Mesendoderm (in vitro differentiated cells): ENCODE measurements around the gene NOB1.

Experiments used
- DNase-seq: peaks from one replicate; pipeline ENCODE4 v3.0.0; 2013
- H2AK5ac ChIP-seq: 2 replicates; pipeline ENCODE4 v1.6.1; 2013; ENCODE audit warnings: low read length, inconsistent platforms
- H2BK120ac ChIP-seq: 2 replicates; pipeline ENCODE4 v1.6.1; 2013; ENCODE audit warnings: low read depth, mild to moderate bottlenecking, low read length, moderate library complexity, mixed read lengths
- H2BK15ac ChIP-seq: replicated peaks from 2 replicates; pipeline ENCODE4 v1.6.1; 2013; ENCODE audit warnings: low read depth, mild to moderate bottlenecking, moderate library complexity
- H2BK5ac ChIP-seq: 2 replicates; pipeline ENCODE4 v1.6.1; 2013; ENCODE audit warnings: low read length, inconsistent platforms
- H3K18ac ChIP-seq: 2 replicates; pipeline ENCODE4 v1.6.1; 2013; ENCODE audit warnings: mild to moderate bottlenecking, low read length, mixed read lengths
- H3K23ac ChIP-seq: one replicate; pipeline ENCODE4 v1.6.1; 2013; ENCODE audit warnings: low read length
- H3K27ac ChIP-seq: 2 replicates; pipeline ENCODE4 v1.5.1; 2013; ENCODE audit warnings: low read depth, mild to moderate bottlenecking, inconsistent platforms, low read length, moderate library complexity
- H3K27me3 ChIP-seq: 2 replicates; pipeline ENCODE4 v1.6.1; 2013; ENCODE audit warnings: low read length, control low read depth, mild to moderate bottlenecking, inconsistent platforms; ENCODE audit not compliant: insufficient read depth, poor library complexity
- H3K36me3 ChIP-seq: 2 replicates; pipeline ENCODE4 v1.6.1; 2013; ENCODE audit warnings: low read length, inconsistent platforms; ENCODE audit not compliant: control insufficient read depth, insufficient read depth
- H3K4ac ChIP-seq: one replicate; pipeline ENCODE4 v1.6.1; 2013; ENCODE audit warnings: low read depth, mild to moderate bottlenecking, low read length, moderate library complexity
- H3K4me1 ChIP-seq: 2 replicates; pipeline ENCODE4 v1.6.1; 2013; ENCODE audit warnings: low read depth, low read length, inconsistent platforms; ENCODE audit not compliant: control insufficient read depth
- H3K4me2 ChIP-seq: 2 replicates; pipeline ENCODE4 v1.6.1; 2013; ENCODE audit warnings: low read length
- H3K4me3 ChIP-seq: 2 replicates; pipeline ENCODE4 v1.5.1; 2013; ENCODE audit warnings: mild to moderate bottlenecking, low read length
- H3K56ac ChIP-seq: one replicate; pipeline ENCODE4 v1.6.1; 2013; ENCODE audit warnings: low read length
- H3K79me1 ChIP-seq: 2 replicates; pipeline ENCODE4 v1.6.1; 2013; ENCODE audit warnings: low read length, inconsistent platforms
- H3K79me2 ChIP-seq: 2 replicates; pipeline ENCODE4 v1.6.1; 2013; ENCODE audit warnings: mild to moderate bottlenecking, low read length; ENCODE audit not compliant: control insufficient read depth, insufficient read depth
- H3K9ac ChIP-seq: 2 replicates; pipeline ENCODE4 v1.6.1; 2013; ENCODE audit warnings: low read length, inconsistent platforms
- H4K5ac ChIP-seq: one replicate; pipeline ENCODE4 v1.6.1; 2013; ENCODE audit warnings: low read length
- H4K8ac ChIP-seq: one replicate; pipeline ENCODE4 v1.6.1; 2013; ENCODE audit warnings: low read depth, mild to moderate bottlenecking, control low read depth, low read length, moderate library complexity
- WGBS: extraction: QIAGEN DNeasy Blood & Tissue Kit; methylation state at CpG from one replicate; pipeline ENCODE4 v1.1.7; 2013; ENCODE audit warnings: low lambda C conversion rate, missing lambda C conversion rate; ENCODE audit not compliant: insufficient coverage; ENCODE audit errors: extremely low coverage; 5-methylcytosine and 5-hydroxymethylcytosine counted together

NOB1 gene

DNA sequence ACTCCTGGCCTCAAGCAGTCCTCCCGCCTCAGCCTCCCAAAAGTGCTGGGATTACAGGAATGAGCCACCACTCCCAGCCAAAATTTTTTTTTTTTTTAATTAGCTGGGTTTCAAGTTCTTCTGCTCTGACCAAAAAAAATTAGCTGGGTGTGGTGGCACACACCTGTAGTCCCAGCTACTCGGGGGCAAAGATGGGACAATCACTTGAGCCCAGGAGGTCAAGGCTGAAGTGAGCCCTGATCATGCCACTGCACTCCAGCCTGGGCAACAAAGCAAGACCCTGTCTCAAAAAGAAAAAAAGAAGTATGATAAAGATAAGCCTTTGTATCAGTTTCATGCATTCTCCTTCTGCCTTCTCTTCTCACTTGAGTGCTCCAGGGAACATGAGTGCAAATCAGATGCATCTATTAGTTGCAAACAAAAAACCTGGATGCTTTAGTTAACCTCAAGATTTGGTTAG, 30.3 kb downstream of the NOB1 start:
- Histone ChIP-seq H4K8ac (no peak overlapping the region), H3K79me1 (no peaks in the 10 kb centered on the region), H3K4ac (no peak overlapping the region), H3K4me3 (no peak overlapping the region), H3K27ac (no peak overlapping the region), H3K18ac (no peak overlapping the region), H2AK5ac (no peak overlapping the region), H3K56ac (no peak overlapping the region), H3K23ac (no peak overlapping the region), H2BK15ac (no peak overlapping the region), H3K27me3 (no peaks in the 10 kb centered on the region), H4K5ac (no peak overlapping the region), H3K4me1 (peaks cover 5% of the 10 kb centered on the region), H3K9ac (no peak overlapping the region), H3K36me3 (no peaks in the 10 kb centered on the region), H2BK120ac (no peak overlapping the region), H3K4me2 (no peak overlapping the region), H2BK5ac (no peak overlapping the region), H3K79me2 (peaks cover 7% of the 10 kb centered on the region)
- DNase-seq, result no peak
- WGBS, result no CpG with 5 or more reads among the region's 2 CpGs

- Histone ChIP-seq H3K18ac (no peak overlapping the region), H4K5ac (no peak overlapping the region), H3K56ac (no peak overlapping the region), H3K27ac (no peak overlapping the region), H2AK5ac (no peak overlapping the region), H3K36me3 (peaks cover 3% of the 10 kb centered on the region), H3K23ac (no peak overlapping the region), H2BK120ac (no peak overlapping the region), H3K4me3 (no peak overlapping the region), H3K27me3 (no peaks in the 10 kb centered on the region), H3K4me1 (peaks cover 5% of the 10 kb centered on the region), H3K4ac (no peak overlapping the region), H3K4me2 (no peak overlapping the region), H3K79me1 (no peaks in the 10 kb centered on the region), H3K79me2 (peaks cover 7% of the 10 kb centered on the region), H4K8ac (no peak overlapping the region), H3K9ac (no peak overlapping the region), H2BK15ac (no peak overlapping the region), H2BK5ac (no peak overlapping the region)
- no CpG with 5 or more reads among the region's 6 CpGs for WGBS
- DNase-seq, result no peak
Measured at GRCh38 chr16:69721441-69721957, 33.2 kb downstream of the NOB1 start.

DNA sequence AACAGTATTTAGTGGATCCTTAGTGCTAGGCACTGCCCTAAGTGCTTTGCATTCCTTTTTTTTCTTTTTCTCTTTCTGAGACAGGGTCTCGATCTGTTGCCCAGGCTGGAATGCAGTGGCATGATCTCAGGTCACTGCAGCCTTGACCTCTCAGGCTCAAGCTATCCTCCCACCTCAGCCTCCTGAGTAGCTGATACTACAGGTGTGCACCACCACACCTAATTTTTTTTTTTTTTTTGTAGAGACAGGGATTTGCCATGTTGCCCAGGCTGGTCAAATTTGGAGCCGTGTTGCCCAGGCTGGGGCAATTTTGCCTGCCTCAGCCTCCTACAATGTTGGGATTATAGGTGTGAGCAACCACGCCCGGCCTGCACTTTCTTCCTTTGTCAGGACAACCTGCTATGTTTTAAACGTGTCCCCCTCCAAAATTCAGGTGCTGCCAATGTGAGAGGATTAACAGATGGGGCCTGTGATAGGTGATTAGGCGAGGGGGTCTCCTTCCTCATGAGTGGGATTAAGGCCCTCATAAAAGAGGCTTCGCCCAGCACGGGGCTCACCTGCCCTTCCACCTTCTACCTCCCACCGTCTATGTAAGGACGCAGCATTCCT, 33.8 kb downstream of the NOB1 start:
- Histone ChIP-seq H3K18ac (no peak overlapping the region), H2BK15ac (no peak overlapping the region), H3K79me2 (peaks cover 6% of the 10 kb centered on the region), H3K4ac (no peak overlapping the region), H2BK5ac (no peak overlapping the region), H3K36me3 (peaks cover 3% of the 10 kb centered on the region), H3K23ac (no peak overlapping the region), H2BK120ac (no peak overlapping the region), H3K4me1 (peaks cover 5% of the 10 kb centered on the region), H3K79me1 (no peaks in the 10 kb centered on the region), H3K9ac (no peak overlapping the region), H3K4me3 (no peak overlapping the region), H3K27ac (no peak overlapping the region), H4K5ac (no peak overlapping the region), H3K56ac (no peak overlapping the region), H3K27me3 (no peaks in the 10 kb centered on the region), H3K4me2 (no peak overlapping the region), H4K8ac (no peak overlapping the region), H2AK5ac (no peak overlapping the region)
- no CpG with 5 or more reads among the region's 10 CpGs for WGBS
- DNase-seq, result no peak

DNA sequence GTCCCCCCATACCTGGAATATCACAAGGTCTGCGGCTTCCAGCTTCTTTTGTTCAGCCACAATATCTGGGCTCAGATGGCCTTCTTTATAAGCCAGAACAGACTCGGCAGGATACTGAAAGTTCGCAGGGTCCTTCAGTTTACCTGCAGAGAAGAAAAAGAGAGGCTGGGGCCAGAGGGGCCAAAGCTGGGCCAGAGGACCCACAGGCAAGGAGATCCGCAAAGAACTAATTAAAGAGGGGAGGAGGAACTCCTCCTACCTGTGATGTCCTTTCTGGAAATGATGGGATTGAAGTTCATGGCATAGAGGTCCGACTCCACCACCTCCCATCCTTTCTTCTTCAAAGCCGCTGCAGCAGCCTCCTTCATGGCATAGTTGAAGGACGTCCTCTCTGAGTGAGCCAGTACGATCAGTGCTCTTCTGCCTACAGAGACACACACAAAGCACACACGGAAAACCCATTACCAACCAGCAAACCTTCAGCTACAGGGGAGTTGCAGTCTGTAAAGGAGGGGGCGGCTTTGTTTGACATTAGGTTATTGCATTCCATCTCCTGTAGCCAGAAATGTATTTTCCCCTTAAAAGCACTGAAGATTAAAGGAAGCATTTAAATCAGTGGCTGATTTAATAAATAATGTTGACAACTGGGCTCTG, 36.5 kb downstream of the NOB1 start:
- Histone ChIP-seq H3K4ac (no peak overlapping the region), H3K27me3 (no peaks in the 10 kb centered on the region), H3K4me3 (no peak overlapping the region), H2BK15ac (no peak overlapping the region), H3K79me1 (no peaks in the 10 kb centered on the region), H2AK5ac (no peak overlapping the region), H3K27ac (no peak overlapping the region), H3K56ac (no peak overlapping the region), H3K23ac (no peak overlapping the region), H4K5ac (no peak overlapping the region), H3K4me2 (no peak overlapping the region), H2BK5ac (no peak overlapping the region), H3K18ac (no peak overlapping the region), H2BK120ac (no peak overlapping the region), H3K36me3 (peaks cover 3% of the 10 kb centered on the region), H3K4me1 (no peaks in the 10 kb centered on the region), H3K79me2 (no peaks in the 10 kb centered on the region), H3K9ac (no peak overlapping the region), H4K8ac (no peak overlapping the region)
- no peak for DNase-seq
- no CpG with 5 or more reads among the region's 10 CpGs for WGBS

DNA sequence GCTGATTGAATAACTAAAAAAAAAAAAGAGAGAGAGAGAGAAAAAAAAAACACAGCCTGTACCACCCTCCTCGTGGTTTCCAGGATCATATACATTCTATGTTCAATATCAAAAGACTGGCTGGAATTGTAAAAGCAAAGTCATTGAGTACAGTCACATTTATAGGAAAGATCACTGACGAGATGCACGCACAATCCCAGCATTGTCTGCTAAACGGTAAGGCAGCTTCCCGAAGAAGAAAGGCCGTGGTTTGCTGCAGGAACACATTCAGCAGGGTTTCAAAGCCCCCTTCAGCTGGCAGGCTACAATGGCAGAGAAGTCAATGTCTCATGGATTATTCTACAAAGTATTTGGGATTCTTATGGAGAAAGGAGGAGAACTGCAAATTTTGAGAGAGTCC, 37.7 kb downstream of the NOB1 start:
- Histone ChIP-seq H3K9ac (no peak overlapping the region), H3K56ac (no peak overlapping the region), H2BK120ac (no peak overlapping the region), H2BK5ac (no peak overlapping the region), H2AK5ac (no peak overlapping the region), H3K27ac (no peak overlapping the region), H4K5ac (no peak overlapping the region), H3K23ac (no peak overlapping the region), H4K8ac (no peak overlapping the region), H3K4me3 (no peak overlapping the region), H3K27me3 (no peaks in the 10 kb centered on the region), H3K4me2 (no peak overlapping the region), H3K18ac (no peak overlapping the region), H3K79me2 (no peaks in the 10 kb centered on the region), H3K4me1 (no peaks in the 10 kb centered on the region), H3K36me3 (peaks cover 3% of the 10 kb centered on the region), H3K79me1 (no peaks in the 10 kb centered on the region), H3K4ac (no peak overlapping the region), H2BK15ac (no peak overlapping the region)
- no CpG with 5 or more reads among the region's 6 CpGs for WGBS
- DNase-seq, result no peak
